ENCODE results near the gene PROB1.
"Not testable (repeated sequence)": the region's sequence is repeated elsewhere in the genome, so short reads cannot be mapped to it uniquely, and the experiment has no call there.

PROB1 gene

DNA sequence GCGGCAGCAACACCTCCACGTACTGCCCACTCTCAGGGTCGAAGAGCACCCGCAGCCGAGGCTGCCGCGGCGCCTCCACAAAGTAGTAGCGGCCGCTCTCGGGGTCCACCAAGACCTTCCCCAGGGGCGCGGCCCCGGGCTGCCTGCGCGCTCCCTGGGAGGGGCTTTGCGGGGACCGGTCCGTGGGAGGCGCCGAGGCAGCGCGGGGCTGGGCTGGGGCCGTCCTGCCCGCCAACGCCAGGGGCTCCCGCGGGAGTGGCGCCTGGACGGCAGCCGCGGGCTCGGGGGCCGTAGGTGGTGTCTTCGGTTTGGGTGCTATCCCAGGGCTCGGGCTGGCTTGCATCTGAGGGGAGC lies 2.6 kb downstream of the PROB1 start:
- DNase-seq (ENCODE audit: low read depth), result peak; percentile 16

- no peak for DNase-seq (ENCODE audit: low read depth)
Measured at GRCh38 chr5:139391570-139392323, 3.2 kb downstream of the PROB1 start.

- DNase-seq (ENCODE audit: low read depth), result no peak
Measured at GRCh38 chr5:139390639-139391569, 4.0 kb downstream of the PROB1 start.

DNA sequence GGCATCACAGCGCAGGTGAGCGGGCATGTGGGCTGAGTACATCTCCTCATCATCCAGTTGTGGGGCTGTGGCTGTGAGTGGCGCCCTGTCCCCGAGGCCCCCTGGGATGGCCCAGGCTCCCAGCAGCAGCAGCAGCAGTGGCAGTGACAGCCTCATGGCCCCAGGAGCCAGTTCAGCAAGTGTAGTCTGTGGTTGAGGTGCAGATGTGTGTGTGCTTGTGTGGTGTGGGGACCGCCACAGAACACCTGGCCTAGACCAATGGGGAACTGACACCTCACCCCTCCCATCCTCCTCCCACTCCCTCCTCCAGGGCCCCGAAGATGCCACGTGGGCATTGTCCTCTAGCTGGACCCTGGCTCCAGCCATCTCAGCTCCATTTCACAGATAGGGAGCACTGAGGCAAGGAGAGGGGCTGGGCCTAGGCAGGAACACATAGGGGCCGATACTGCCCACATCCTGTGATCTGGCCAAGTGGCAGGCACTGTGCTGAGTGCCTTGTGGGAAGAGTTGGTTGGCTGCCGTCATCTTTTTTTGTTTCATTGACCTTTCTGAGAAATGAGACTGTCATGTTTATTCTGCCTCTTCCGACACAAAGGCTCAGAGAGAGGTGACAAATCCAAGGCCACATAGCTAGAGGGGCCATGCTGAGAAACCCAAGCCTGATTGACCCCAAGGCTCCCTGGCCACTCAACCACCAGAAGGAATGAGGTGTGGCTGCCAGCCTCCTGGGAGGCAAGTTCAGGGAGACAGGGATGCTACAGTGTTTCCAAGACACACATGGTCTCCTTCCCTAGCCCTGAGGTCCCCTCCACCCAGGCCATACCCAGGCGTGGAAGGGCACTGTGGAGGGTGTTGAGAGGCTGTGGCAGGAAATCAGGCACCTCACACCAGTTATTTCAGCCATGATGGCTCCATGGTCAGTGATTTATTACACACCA lies 4.9 kb downstream of the PROB1 start, which contains the start of gene MZB1:
Gene MZB1, minus strand, starts transcription at position 213 of the 938 bp plus-strand sequence. Its CDS starts 57 bp downstream, at position 156.
- DNase-seq (ENCODE audit: low read depth), result peak; percentile 29

GRCh38 chr5:139388198-139388821 lies 6.6 kb downstream of the PROB1 start:
- DNase-seq (ENCODE audit: low read depth), result no peak

DNA sequence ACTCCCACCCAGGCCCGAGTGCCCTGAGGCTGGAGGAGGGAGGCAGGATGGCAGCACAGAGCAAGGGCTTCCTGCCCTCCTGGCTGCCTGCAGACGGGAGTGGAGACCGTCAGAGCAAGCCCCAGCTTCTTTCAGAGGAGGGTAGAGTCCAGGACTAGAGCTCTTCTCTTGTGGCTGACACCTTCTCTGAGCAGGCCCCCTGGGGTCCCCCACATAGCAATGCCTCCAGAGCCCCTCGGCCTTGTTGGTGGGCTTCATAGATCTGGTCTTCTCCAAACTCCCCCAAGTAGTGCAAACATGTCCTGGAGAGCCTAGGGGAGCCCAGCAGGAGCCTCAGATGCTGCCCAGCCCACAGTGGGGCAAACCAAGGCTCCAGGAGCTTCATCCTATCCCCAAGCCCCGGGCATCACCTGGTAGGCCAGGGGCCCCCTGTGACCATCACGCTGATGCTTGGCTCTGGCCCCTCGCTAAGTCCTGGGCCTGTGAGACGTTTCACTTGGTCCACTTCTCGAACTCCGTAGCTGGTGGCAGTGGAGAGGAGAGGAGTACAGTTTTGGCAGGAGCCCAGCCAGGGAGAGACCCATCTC lies 7.2 kb downstream of the PROB1 start:
- DNase-seq (ENCODE audit: low read depth), result no peak

GRCh38 chr5:139386956-139387355 lies 7.9 kb downstream of the PROB1 start:
- DNase-seq (ENCODE audit: low read depth), result not testable (repeated sequence)

GRCh38 chr5:139386050-139386438 lies 8.9 kb downstream of the PROB1 start:
- DNase-seq (ENCODE audit: low read depth), result no peak

GRCh38 chr5:139385061-139386049 lies 9.5 kb downstream of the PROB1 start:
- no peak for DNase-seq (ENCODE audit: low read depth)

DNA sequence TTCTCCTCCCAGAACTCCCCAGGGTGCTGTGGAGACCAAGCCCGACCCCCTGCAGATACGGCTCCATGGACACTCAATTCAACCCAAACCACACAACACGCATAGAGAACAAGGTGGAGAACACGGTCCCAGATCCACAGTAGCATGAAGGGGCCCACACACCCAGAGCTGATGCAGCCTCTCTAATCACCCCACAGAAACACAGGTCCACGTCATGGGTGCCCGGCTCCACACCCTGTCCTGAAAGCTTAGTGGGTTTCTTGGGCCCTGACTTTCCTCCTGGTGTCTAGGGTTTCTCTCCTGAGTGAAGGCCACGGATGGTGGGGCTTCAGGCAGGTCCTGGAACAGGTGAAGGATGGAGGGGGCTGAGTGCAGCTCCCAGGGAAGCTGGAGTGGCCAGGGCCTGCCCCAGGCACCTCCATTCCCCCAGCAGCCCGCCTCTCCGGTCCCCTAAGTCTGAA lies 10.3 kb downstream of the PROB1 start:
- DNase-seq (ENCODE audit: low read depth), result no peak

DNA sequence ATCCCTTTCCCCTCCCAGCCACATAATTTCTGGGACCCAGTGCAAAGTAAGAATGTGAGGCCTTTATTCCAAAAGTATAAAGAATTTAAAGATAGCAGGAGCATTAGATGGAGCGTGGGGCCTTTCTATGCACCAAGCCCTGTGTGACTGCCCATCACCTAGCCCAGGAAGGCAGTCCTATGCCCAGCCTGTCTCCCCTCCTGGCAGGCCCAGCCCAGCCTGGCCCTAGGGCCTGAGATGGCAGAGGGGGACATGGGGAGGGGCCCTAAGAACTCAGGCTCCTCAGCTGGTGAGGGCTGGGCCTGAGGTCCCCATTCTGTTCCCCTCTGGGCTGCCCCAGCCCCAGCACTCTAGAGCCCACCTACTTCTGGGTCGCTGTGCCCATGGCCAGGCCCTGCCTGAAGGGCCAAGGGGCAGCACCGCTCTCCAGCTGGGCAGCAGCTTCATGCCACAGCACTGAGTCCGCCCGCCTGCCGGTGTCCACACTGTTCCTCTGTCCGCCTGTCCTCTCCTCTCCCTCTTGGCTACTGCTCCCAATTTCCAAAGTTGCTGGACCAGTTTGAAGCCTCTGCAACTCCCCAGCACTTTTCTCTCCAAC lies 10.8 kb downstream of the PROB1 start:
- no peak for DNase-seq (ENCODE audit: low read depth)

DNA sequence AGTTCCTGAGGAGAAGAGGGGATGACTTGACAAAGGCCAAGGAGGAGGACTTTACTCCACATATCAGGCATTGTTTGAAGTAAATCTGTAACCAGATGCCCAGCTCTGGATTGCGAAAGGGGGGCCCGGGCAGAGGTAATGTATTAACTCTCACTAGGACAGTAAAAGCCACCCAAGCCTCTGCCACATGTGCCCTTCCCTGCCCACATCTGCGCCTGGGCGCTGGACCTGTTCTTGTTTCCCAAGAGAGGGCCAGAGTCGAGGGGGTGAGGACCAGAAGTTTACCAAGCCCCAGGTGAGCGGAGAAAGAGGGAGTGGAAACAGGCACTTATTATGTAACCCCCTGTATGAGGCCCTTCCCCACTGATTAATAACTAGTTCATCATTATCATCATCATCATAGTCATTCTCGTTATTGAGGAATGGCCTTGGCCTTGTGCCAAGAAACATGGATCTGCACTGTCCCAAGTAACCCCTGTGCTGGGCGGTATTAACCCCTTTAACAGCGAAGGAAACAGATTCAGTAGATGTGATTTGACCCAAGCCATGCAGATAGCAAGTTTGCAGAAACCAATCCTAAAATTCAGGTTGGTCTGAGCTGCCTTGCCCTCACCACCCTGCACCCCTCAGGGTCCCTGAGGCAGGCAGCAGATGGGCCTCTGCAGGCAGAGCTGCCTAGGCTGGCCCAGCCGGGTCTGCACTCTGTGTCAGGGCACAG lies 11.5 kb downstream of the PROB1 start, which contains the start of gene SLC23A1:
Gene SLC23A1, minus strand, starts transcription at position 23 of the 718 bp plus-strand sequence. CDS start 44 bp downstream, outside the sequence.
- DNase-seq (ENCODE audit: low read depth), result no peak

GRCh38 chr5:139382807-139383206 lies 12.1 kb downstream of the PROB1 start:
- no peak for DNase-seq (ENCODE audit: low read depth)

- no peak for DNase-seq (ENCODE audit: low read depth)
Measured at GRCh38 chr5:139381837-139382761, 12.8 kb downstream of the PROB1 start.

GRCh38 chr5:139379626-139380449 lies 15.1 kb downstream of the PROB1 start:
- DNase-seq (ENCODE audit: low read depth), result no peak

DNA sequence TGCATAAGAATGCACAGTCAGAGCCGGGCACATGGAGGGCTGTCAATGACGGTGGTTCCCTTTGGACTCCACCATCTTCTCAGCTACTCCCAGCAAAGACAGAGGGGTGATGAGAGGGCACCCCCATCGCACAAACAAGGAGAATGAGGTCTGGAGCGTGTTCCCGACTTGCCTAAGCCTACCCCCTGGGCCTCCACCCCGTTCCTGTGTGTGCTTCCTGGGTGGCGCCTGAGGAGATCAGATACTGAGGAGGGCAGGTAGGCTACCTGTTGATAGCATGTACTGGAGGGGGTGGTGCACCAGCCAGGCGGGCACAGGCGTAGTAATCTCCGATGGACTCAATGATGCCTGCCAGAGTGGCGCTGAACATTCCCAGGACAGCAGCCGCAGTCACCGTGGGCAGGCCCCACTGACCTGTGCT lies 16.0 kb downstream of the PROB1 start:
- DNase-seq (ENCODE audit: low read depth), result no peak

Data from activated T-helper 9 cell treated with anti-CD3 and anti-CD28 coated beads, Interleukin-2, amount 50 U/mL, for 16 hours (primary cell).